ENCODE data around the gene MAST3. TPM values are rescaled to one million over a fixed set of nuclear protein-coding genes. Genes with fewer than 3 reads are reported as not detected.

Gene MAST3
- polyA plus RNA-seq, 1 donor from 2014 or later = 2.3 TPM

- no peak for TF ChIP-seq EP300 (conservative IDR thresholded peaks at IDR 0.05; ENCODE audit: poor library complexity, severe bottlenecking)
- no peak for TF ChIP-seq EZH2 (IDR thresholded peaks at IDR 0.05; ENCODE audit: borderline replicate concordance, insufficient read depth, low read length, poor library complexity, severe bottlenecking)
- no peak for TF ChIP-seq RAD21 (conservative IDR thresholded peaks at IDR 0.05)
- TF ChIP-seq REST (IDR thresholded peaks at IDR 0.05; ENCODE audit: borderline replicate concordance) = no peak
- TF ChIP-seq SMC3 (conservative IDR thresholded peaks at IDR 0.05; ENCODE audit: poor library complexity) = no peak
- no peak for TF ChIP-seq POLR2AphosphoS5 (IDR thresholded peaks at IDR 0.05)
- no peak for TF ChIP-seq MXI1 (conservative IDR thresholded peaks at IDR 0.05; ENCODE audit: poor library complexity, severe bottlenecking)
- TF ChIP-seq CTCF (IDR thresholded peaks at IDR 0.05; ENCODE audit: poor library complexity, severe bottlenecking) = no peak
- H3K9me3 ChIP-seq (ENCODE audit: low read length) = no peaks in the 10 kb centered on the region
- no peaks in the 10 kb centered on the region for H4K20me1 ChIP-seq (ENCODE audit: insufficient read depth)
- no peak overlapping the region for H3K4me2 ChIP-seq (ENCODE audit: low read length)
- H2AFZ ChIP-seq (ENCODE audit: low read depth, low read length) = no peak overlapping the region
- no peaks in the 10 kb centered on the region for H3K9me2 ChIP-seq (ENCODE audit: insufficient read depth, low read length)
- no peak overlapping the region for H3K9ac ChIP-seq (ENCODE audit: low read length)
- H3F3A ChIP-seq (ENCODE audit: insufficient read depth, low read length, poor library complexity, severe bottlenecking) = no peaks in the 10 kb centered on the region
- no peak overlapping the region for H3K4me3 ChIP-seq (ENCODE audit: low read length)
- H3K79me2 ChIP-seq (replicated peaks; ENCODE audit: insufficient read depth, low read length) = peaks cover 2% of the 10 kb centered on the region
- no peaks in the 10 kb centered on the region for H3K27me3 ChIP-seq (ENCODE audit: insufficient read depth, low read depth, low read length)
- no peak overlapping the region for H3K27ac ChIP-seq (ENCODE audit: low read length)
- H3K36me3 ChIP-seq (ENCODE audit: insufficient read depth, low read length) = no peaks in the 10 kb centered on the region
These were observed 26.2 kb downstream of the MAST3 start for GRCh38 chr19:18123819-18124218.

- no peak for TF ChIP-seq EP300 (conservative IDR thresholded peaks at IDR 0.05; ENCODE audit: poor library complexity, severe bottlenecking)
- TF ChIP-seq MXI1 (conservative IDR thresholded peaks at IDR 0.05; ENCODE audit: poor library complexity, severe bottlenecking) = no peak
- no peak for TF ChIP-seq EZH2 (IDR thresholded peaks at IDR 0.05; ENCODE audit: borderline replicate concordance, insufficient read depth, low read length, poor library complexity, severe bottlenecking)
- TF ChIP-seq TAF1 (IDR thresholded peaks at IDR 0.05; ENCODE audit: low read depth) = no peak
- no peak for TF ChIP-seq RAD21 (conservative IDR thresholded peaks at IDR 0.05)
- no peak for TF ChIP-seq CTCF (IDR thresholded peaks at IDR 0.05; ENCODE audit: poor library complexity, severe bottlenecking)
- TF ChIP-seq POLR2AphosphoS5 (IDR thresholded peaks at IDR 0.05) = no peak
- no peak for TF ChIP-seq SMC3 (conservative IDR thresholded peaks at IDR 0.05; ENCODE audit: poor library complexity)
- Histone ChIP-seq H2AFZ (ENCODE audit: low read depth, low read length) (no peak overlapping the region), H3F3A (ENCODE audit: insufficient read depth, low read length, poor library complexity, severe bottlenecking) (no peaks in the 10 kb centered on the region), H3K36me3 (ENCODE audit: insufficient read depth, low read length) (no peaks in the 10 kb centered on the region), H3K4me3 (ENCODE audit: low read length) (no peak overlapping the region), H3K9me3 (ENCODE audit: low read length) (no peaks in the 10 kb centered on the region), H3K4me2 (ENCODE audit: low read length) (no peak overlapping the region), H4K20me1 (ENCODE audit: insufficient read depth) (no peaks in the 10 kb centered on the region), H3K27ac (ENCODE audit: low read length) (no peak overlapping the region), H3K79me2 (replicated peaks; ENCODE audit: insufficient read depth, low read length) (no peaks in the 10 kb centered on the region), H3K27me3 (ENCODE audit: insufficient read depth, low read depth, low read length) (no peaks in the 10 kb centered on the region), H3K9ac (ENCODE audit: low read length) (no peak overlapping the region), H3K9me2 (ENCODE audit: insufficient read depth, low read length) (no peaks in the 10 kb centered on the region)
These were observed 28.5 kb downstream of the MAST3 start for GRCh38 chr19:18126097-18126496.
